GM23338 (cell line): ENCODE results near the gene EFTUD2.

Experiments used
- CREB1 ChIP-seq: fragments of 250-450 bp; sonication (Bioruptor Pico); IDR thresholded peaks from 2 replicates; pipeline ENCODE4 v1.5.0; 2020; ENCODE audit warnings: low read depth, mild to moderate bottlenecking, moderate library complexity
- ETS1 ChIP-seq: IDR thresholded peaks from 2 replicates; pipeline ENCODE4 v1.6.1; 2016; ENCODE audit warnings: antibody characterized with exemption
- EZH2 ChIP-seq: fragments of 200-600 bp; sonication (generic); IDR thresholded peaks from one replicate; pipeline ENCODE4 v1.8.0; 2017; ENCODE audit warnings: antibody characterized with exemption, mild to moderate bottlenecking, low read depth; ENCODE audit not compliant: unreplicated experiment
- EZH2phosphoT487 ChIP-seq: fragments of 200-600 bp; sonication (generic); IDR thresholded peaks from one replicate; pipeline ENCODE4 v1.8.1; 2018; ENCODE audit warnings: antibody characterized with exemption; ENCODE audit not compliant: unreplicated experiment
- JUNB ChIP-seq: IDR thresholded peaks from one replicate; pipeline ENCODE4 v1.6.1; 2016; ENCODE audit warnings: antibody characterized with exemption; ENCODE audit not compliant: unreplicated experiment
- POLR2AphosphoS5 ChIP-seq: IDR thresholded peaks from 2 replicates; pipeline ENCODE4 v1.6.1; 2016; ENCODE audit warnings: antibody characterized with exemption, low read depth
- REST ChIP-seq: IDR thresholded peaks from one replicate; pipeline ENCODE4 v1.6.1; 2018; ENCODE audit warnings: antibody characterized with exemption; ENCODE audit not compliant: unreplicated experiment
- ZNF114 ChIP-seq: fragments of 250-450 bp; sonication (Bioruptor Pico); IDR thresholded peaks from 2 replicates; pipeline ENCODE4 v1.5.0; 2020; ENCODE audit warnings: mild to moderate bottlenecking, moderate library complexity
- TF ChIP-seq, protein P1 (sequence below), 2 experiments: fragments of 200-600 bp in 1 of 2; sonication (generic) in 1 of 2; conservative IDR thresholded peaks; 2 replicates each; pipeline versions ENCODE4 v1.5.1 to v1.6.1; 2016 to 2017; ENCODE audit warnings: antibody characterized with exemption in 2 of 2, low read depth in 2 of 2, mild to moderate bottlenecking in 2 of 2, moderate library complexity in 1 of 2

DNA sequence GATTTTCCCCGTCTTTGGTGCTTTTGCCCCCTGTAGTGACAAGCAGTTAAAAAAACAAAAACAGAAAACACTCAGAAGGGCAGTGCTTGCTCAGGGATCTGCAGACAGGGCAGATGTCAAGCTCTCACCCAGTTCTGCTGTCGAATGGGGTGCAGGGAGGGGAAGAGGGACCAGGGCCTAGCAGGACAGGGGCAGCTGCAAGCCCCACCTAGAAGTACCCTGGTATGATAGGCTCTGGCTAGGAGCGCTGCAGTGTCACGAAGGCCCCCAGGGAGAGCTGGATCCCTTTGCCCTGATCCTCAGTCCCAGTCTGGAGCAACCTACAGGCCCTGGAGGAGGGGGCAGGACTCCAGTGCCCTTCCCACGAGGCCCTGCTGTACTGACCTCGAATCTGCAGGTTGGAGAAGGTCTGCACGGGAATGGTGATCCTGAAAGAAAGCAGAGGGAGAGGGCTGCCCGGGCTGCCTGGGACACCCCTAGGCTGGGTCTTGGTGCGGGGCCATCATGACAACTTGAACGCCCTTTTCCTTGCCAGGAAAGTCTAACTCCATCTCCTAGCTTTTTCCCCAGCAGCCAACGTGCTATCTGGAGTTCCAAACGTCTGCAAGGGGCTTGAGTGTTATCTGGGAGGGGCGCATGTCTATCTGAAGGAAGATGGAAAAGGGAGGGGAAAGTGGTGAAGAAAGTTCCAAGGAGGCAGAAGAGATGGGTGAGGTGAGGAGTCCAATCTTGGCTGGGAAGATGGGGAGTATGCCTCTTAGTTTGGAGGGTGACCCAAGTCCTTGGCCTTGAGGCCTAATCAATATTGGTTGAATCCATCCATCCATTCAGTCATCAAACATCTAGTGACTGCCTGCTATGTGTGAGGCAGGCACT, 11.2 kb upstream of the EFTUD2 start:
- no peak for TF ChIP-seq CREB1 (CRISPR knock-in tag)
- TF ChIP-seq REST, result no peak
- TF ChIP-seq, protein P1, sequence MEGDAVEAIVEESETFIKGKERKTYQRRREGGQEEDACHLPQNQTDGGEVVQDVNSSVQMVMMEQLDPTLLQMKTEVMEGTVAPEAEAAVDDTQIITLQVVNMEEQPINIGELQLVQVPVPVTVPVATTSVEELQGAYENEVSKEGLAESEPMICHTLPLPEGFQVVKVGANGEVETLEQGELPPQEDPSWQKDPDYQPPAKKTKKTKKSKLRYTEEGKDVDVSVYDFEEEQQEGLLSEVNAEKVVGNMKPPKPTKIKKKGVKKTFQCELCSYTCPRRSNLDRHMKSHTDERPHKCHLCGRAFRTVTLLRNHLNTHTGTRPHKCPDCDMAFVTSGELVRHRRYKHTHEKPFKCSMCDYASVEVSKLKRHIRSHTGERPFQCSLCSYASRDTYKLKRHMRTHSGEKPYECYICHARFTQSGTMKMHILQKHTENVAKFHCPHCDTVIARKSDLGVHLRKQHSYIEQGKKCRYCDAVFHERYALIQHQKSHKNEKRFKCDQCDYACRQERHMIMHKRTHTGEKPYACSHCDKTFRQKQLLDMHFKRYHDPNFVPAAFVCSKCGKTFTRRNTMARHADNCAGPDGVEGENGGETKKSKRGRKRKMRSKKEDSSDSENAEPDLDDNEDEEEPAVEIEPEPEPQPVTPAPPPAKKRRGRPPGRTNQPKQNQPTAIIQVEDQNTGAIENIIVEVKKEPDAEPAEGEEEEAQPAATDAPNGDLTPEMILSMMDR (conservative IDR thresholded peaks at IDR 0.05; ENCODE audit: low read depth in 2 of 2), result no peak
- TF ChIP-seq EZH2phosphoT487, result no peak
- TF ChIP-seq ZNF114 (CRISPR knock-in tag), result no peak
- no peak for TF ChIP-seq EZH2
- TF ChIP-seq JUNB, result no peak
- TF ChIP-seq ETS1, result no peak
- TF ChIP-seq POLR2AphosphoS5, result no peak
